Trophoblast cell (in vitro differentiated cells and primary cell): Measurements from ENCODE around the gene CTIF.
A peak's percentile ranks its signal among the peaks of the same experiment; 100 is the strongest.

Experiments
- DNase-seq, 2 donors: peaks; one replicate each; pipeline ENCODE4 v3.0.0-alpha.2; 2016
- H2AFZ ChIP-seq: 2 replicates; pipeline ENCODE4 v1.6.1; 2013; ENCODE audit warnings: low read length, moderate library complexity, mild to moderate bottlenecking; ENCODE audit not compliant: insufficient read depth, poor library complexity
- H2AK5ac ChIP-seq: 2 replicates; pipeline ENCODE4 v1.6.1; 2013; ENCODE audit warnings: mild to moderate bottlenecking, low read length
- H2BK120ac ChIP-seq: 2 replicates; pipeline ENCODE4 v1.6.1; 2013; ENCODE audit warnings: low read length, mild to moderate bottlenecking, moderate library complexity; ENCODE audit not compliant: insufficient read depth, poor library complexity
- H2BK12ac ChIP-seq: 2 replicates; pipeline ENCODE4 v1.6.1; 2013; ENCODE audit warnings: mild to moderate bottlenecking, low read length, moderate library complexity
- H2BK5ac ChIP-seq: 2 replicates; pipeline ENCODE4 v1.6.1; 2013; ENCODE audit warnings: low read length, low read depth, moderate library complexity, mild to moderate bottlenecking; ENCODE audit not compliant: poor library complexity
- H3K14ac ChIP-seq: 2 replicates; pipeline ENCODE4 v1.6.1; 2013; ENCODE audit warnings: mild to moderate bottlenecking, low read length
- H3K18ac ChIP-seq: 2 replicates; pipeline ENCODE4 v1.6.1; 2013; ENCODE audit warnings: mild to moderate bottlenecking, low read length
- H3K23ac ChIP-seq: 2 replicates; pipeline ENCODE4 v1.6.1; 2013; ENCODE audit warnings: low read length
- H3K27ac ChIP-seq: 2 replicates; pipeline ENCODE4 v1.5.1; 2013; ENCODE audit warnings: low read depth, mild to moderate bottlenecking, inconsistent platforms, low read length, moderate library complexity
- H3K27me3 ChIP-seq: 2 replicates; pipeline ENCODE4 v1.6.1; 2013; ENCODE audit warnings: inconsistent platforms, mild to moderate bottlenecking, low read length, moderate library complexity; ENCODE audit not compliant: insufficient read depth
- H3K36me3 ChIP-seq, 2 experiments: 1 replicate in 1 of 2; 2 replicates in 1 of 2; pipeline ENCODE4 v1.6.1; 2013; ENCODE audit warnings: low read length in 2 of 2, mild to moderate bottlenecking in 2 of 2, moderate library complexity in 1 of 2; ENCODE audit not compliant: insufficient read depth in 2 of 2, control insufficient read depth in 1 of 2
- H3K4ac ChIP-seq: 2 replicates; pipeline ENCODE4 v1.6.1; 2013; ENCODE audit warnings: low read depth, mild to moderate bottlenecking, low read length, moderate library complexity
- H3K4me1 ChIP-seq, 2 experiments: 1 replicate in 1 of 2; 2 replicates in 1 of 2; pipeline ENCODE4 v1.6.1; 2013; ENCODE audit warnings: low read length in 2 of 2, mild to moderate bottlenecking in 2 of 2, moderate library complexity in 1 of 2; ENCODE audit not compliant: insufficient read depth in 2 of 2, control insufficient read depth in 1 of 2
- H3K4me2 ChIP-seq: 2 replicates; pipeline ENCODE4 v1.6.1; 2013; ENCODE audit warnings: inconsistent platforms, mild to moderate bottlenecking, low read length, moderate library complexity
- H3K4me3 ChIP-seq: 2 replicates; pipeline ENCODE4 v1.5.1; 2013; ENCODE audit warnings: mild to moderate bottlenecking, low read depth, low read length, inconsistent platforms
- H3K79me1 ChIP-seq: one replicate; pipeline ENCODE4 v1.6.1; 2013; ENCODE audit warnings: low read length
- H3K79me2 ChIP-seq: 2 replicates; pipeline ENCODE4 v1.6.1; 2013; ENCODE audit warnings: low read length, mild to moderate bottlenecking; ENCODE audit not compliant: control insufficient read depth, insufficient read depth, poor library complexity
- H3K9ac ChIP-seq: 2 replicates; pipeline ENCODE4 v1.6.1; 2013; ENCODE audit warnings: mild to moderate bottlenecking, low read length
- H3K9me3 ChIP-seq: 2 replicates; pipeline ENCODE4 v1.6.1; 2013; ENCODE audit warnings: low read depth, mild to moderate bottlenecking, control low read depth, inconsistent platforms, low read length; ENCODE audit not compliant: insufficient read depth
- H4K12ac ChIP-seq: 2 replicates; pipeline ENCODE4 v1.6.1; 2013; ENCODE audit warnings: low read depth, mild to moderate bottlenecking, low read length, moderate library complexity
- H4K8ac ChIP-seq: 2 replicates; pipeline ENCODE4 v1.6.1; 2013; ENCODE audit warnings: low read depth, mild to moderate bottlenecking, low read length, moderate library complexity
- H4K91ac ChIP-seq: one replicate; pipeline ENCODE4 v1.6.1; 2013; ENCODE audit warnings: low read depth, mild to moderate bottlenecking, low read length, moderate library complexity
- WGBS: extraction: QIAGEN DNeasy Blood & Tissue Kit; methylation state at CpG from one replicate; pipeline ENCODE4 v1.1.7; 2013; ENCODE audit warnings: missing lambda C conversion rate; ENCODE audit not compliant: insufficient read length, insufficient coverage; ENCODE audit errors: extremely low coverage; 5-methylcytosine and 5-hydroxymethylcytosine counted together

Gene CTIF

GRCh38 chr18:48781988-48782363 is 243.1 kb downstream of the CTIF start:
- Histone ChIP-seq H3K4me2 (no peak overlapping the region), H3K4me1 (peaks cover 63 to 64% of the 10 kb centered on the region in 2 experiments), H3K79me1 (peaks cover 64% of the 10 kb centered on the region), H3K27me3 (no peaks in the 10 kb centered on the region), H3K27ac (peak overlapping the region; percentile 82), H3K79me2 (peaks cover 10% of the 10 kb centered on the region), H2AFZ (no peak overlapping the region), H4K12ac (no peak overlapping the region), H3K23ac (no peak overlapping the region), H3K9ac (no peak overlapping the region), H3K36me3 (no peaks in the 10 kb centered on the region), H3K4me3 (no peak overlapping the region), H2BK12ac (peak overlapping the region; percentile 89), H2BK120ac (peak overlapping the region; percentile 82), H4K91ac (peak overlapping the region; percentile 92), H3K14ac (peak overlapping the region; percentile 90), H3K9me3 (no peaks in the 10 kb centered on the region), H4K8ac (peak overlapping the region; percentile 75), H2AK5ac (peak overlapping the region; percentile 92), H2BK5ac (peak overlapping the region; percentile 74), H3K18ac (peak overlapping the region; percentile 48), H3K4ac (peak overlapping the region; percentile 68)
- WGBS, result no CpG with 5 or more reads among the region's 2 CpGs
- no peak for DNase-seq

GRCh38 chr18:48782381-48782861 is 243.6 kb downstream of the CTIF start:
- H3K27ac ChIP-seq, result peak overlapping the region; percentile 82
- H3K23ac ChIP-seq, result no peak overlapping the region
- peak overlapping the region; percentile 92 for H2AK5ac ChIP-seq
- no CpG with 5 or more reads among the region's 11 CpGs for WGBS
- H2AFZ ChIP-seq, result no peak overlapping the region
- H3K4me2 ChIP-seq, result no peak overlapping the region
- peaks cover 65% of the 10 kb centered on the region for H3K79me1 ChIP-seq
- no peak overlapping the region for H4K12ac ChIP-seq
- H4K8ac ChIP-seq, result peak overlapping the region; percentile 48
- H3K14ac ChIP-seq, result peak overlapping the region; percentile 90
- peak overlapping the region; percentile 68 for H3K4ac ChIP-seq
- DNase-seq, result no peak
- H3K9ac ChIP-seq, result no peak overlapping the region
- H2BK12ac ChIP-seq, result peak overlapping the region; percentile 96
- H3K27me3 ChIP-seq, result no peaks in the 10 kb centered on the region
- H4K91ac ChIP-seq, result peak overlapping the region; percentile 92
- H2BK5ac ChIP-seq, result peak overlapping the region; percentile 74
- H2BK120ac ChIP-seq, result peak overlapping the region; percentile 82
- no peaks in the 10 kb centered on the region for H3K36me3 ChIP-seq
- peaks cover 63 to 65% of the 10 kb centered on the region in 2 experiments for H3K4me1 ChIP-seq
- peaks cover 10% of the 10 kb centered on the region for H3K79me2 ChIP-seq
- no peak overlapping the region for H3K4me3 ChIP-seq
- H3K18ac ChIP-seq, result peak overlapping the region; percentile 77
- no peaks in the 10 kb centered on the region for H3K9me3 ChIP-seq

GRCh38 chr18:48783616-48784520 is 245.0 kb downstream of the CTIF start:
- H3K36me3 ChIP-seq, result no peaks in the 10 kb centered on the region
- no peak overlapping the region for H3K4me3 ChIP-seq
- H4K8ac ChIP-seq, result peak overlapping the region; percentile 3
- peaks cover 11% of the 10 kb centered on the region for H3K79me2 ChIP-seq
- peak overlapping the region; percentile 19 for H2AFZ ChIP-seq
- no peak overlapping the region for H3K23ac ChIP-seq
- DNase-seq, result peak in 1 of 2 donors; percentile 36
- peak overlapping the region; percentile 85 for H4K91ac ChIP-seq
- H3K9me3 ChIP-seq, result no peaks in the 10 kb centered on the region
- H3K27ac ChIP-seq, result no peak overlapping the region
- no peak overlapping the region for H2BK5ac ChIP-seq
- H3K18ac ChIP-seq, result peak overlapping the region; percentile 30
- H2BK120ac ChIP-seq, result peak overlapping the region; percentile 21
- H3K79me1 ChIP-seq, result peaks cover 70% of the 10 kb centered on the region
- H2AK5ac ChIP-seq, result peak overlapping the region; percentile 34
- H3K4me2 ChIP-seq, result no peak overlapping the region
- no peak overlapping the region for H3K9ac ChIP-seq
- H3K4ac ChIP-seq, result peak overlapping the region; percentile 21
- no peaks in the 10 kb centered on the region for H3K27me3 ChIP-seq
- peak overlapping the region; percentile 71 for H2BK12ac ChIP-seq
- no CpG with 5 or more reads among the region's 24 CpGs for WGBS
- peak overlapping the region; percentile 54 for H3K14ac ChIP-seq
- peaks cover 70 to 74% of the 10 kb centered on the region in 2 experiments for H3K4me1 ChIP-seq
- H4K12ac ChIP-seq, result no peak overlapping the region

GRCh38 chr18:48784656-48785055 is 245.8 kb downstream of the CTIF start:
- H2BK12ac ChIP-seq, result peak overlapping the region; percentile 48
- no peak overlapping the region for H3K27ac ChIP-seq
- peak overlapping the region; percentile 36 for H2AK5ac ChIP-seq
- peak overlapping the region; percentile 27 for H3K14ac ChIP-seq
- H3K79me1 ChIP-seq, result peaks cover 69% of the 10 kb centered on the region
- no peak overlapping the region for H3K4ac ChIP-seq
- no peak overlapping the region for H4K8ac ChIP-seq
- no peak overlapping the region for H2AFZ ChIP-seq
- H3K9me3 ChIP-seq, result no peaks in the 10 kb centered on the region
- H3K36me3 ChIP-seq, result no peaks in the 10 kb centered on the region
- no peak overlapping the region for H4K12ac ChIP-seq
- peak overlapping the region; percentile 20 for H2BK120ac ChIP-seq
- no peak overlapping the region for H3K4me2 ChIP-seq
- peak overlapping the region; percentile 19 for H3K18ac ChIP-seq
- DNase-seq, result no peak
- no peak overlapping the region for H3K4me3 ChIP-seq
- H4K91ac ChIP-seq, result peak overlapping the region; percentile 85
- H2BK5ac ChIP-seq, result no peak overlapping the region
- WGBS, result no CpG with 5 or more reads among the region's 5 CpGs
- no peak overlapping the region for H3K23ac ChIP-seq
- H3K9ac ChIP-seq, result no peak overlapping the region
- peaks cover 64 to 68% of the 10 kb centered on the region in 2 experiments for H3K4me1 ChIP-seq
- H3K27me3 ChIP-seq, result no peaks in the 10 kb centered on the region
- H3K79me2 ChIP-seq, result peaks cover 11% of the 10 kb centered on the region
